HG03135 (cell line): ENCODE measurements around the gene VIPR2.
"Not testable (repeated sequence)": the region's sequence is repeated elsewhere in the genome, so short reads cannot be mapped to it uniquely, and the experiment has no call there.

Source experiments
- ATAC-seq: cut with Tn5 transposase; IDR thresholded peaks from one replicate; pipeline ENCODE4 v1.9.1; 2021; ENCODE audit warnings: mild to moderate bottlenecking, moderate library complexity; ENCODE audit not compliant: unreplicated experiment

Gene VIPR2

DNA sequence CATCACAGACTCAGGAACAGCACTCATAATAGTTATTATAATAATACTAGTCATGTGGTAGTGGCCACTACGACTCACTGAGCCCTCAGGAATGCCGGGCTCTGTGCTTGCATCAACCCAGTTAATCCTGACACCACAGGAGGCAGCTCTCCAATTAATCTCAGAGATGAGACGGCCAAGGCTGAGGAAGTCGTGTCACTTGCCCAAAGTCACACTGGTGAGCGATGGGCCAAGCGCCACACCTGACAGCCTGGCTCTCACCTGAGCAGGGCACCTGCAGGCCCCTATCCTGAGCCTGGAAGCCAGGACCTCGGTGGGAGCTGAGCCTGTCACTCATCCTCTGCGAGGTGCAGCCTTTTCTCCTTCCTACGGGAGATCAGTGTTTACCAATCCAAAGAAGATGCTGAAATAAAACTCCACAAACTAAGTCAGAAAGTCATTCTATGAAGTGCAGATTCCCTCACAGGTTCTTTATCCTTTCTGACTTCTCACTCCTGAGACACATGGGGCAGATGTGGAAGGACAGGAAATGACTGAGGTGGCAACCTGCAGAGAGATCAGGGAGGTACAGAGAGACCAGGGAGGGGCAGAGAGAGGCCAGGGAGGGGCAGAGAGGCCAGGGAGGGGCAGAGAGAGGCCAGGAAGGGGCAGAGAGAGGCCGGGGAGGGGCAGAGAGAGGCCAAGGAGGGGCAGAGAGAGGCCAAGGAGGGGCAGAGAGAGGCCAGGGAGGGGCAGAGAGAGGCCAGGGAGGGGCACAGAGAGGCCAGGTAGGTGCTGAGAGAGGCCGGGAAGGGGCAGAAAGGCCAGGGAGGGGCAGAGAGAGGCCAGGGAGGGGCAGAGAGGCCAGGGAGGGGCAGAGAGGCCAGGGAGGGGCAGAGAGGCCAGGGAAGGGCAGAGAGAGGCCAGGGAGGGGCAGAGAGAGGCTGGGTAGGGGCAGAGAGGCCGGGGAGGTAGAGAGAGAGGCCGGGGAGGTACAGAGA, 38.5 kb downstream of the VIPR2 start:
- no peak for ATAC-seq

DNA sequence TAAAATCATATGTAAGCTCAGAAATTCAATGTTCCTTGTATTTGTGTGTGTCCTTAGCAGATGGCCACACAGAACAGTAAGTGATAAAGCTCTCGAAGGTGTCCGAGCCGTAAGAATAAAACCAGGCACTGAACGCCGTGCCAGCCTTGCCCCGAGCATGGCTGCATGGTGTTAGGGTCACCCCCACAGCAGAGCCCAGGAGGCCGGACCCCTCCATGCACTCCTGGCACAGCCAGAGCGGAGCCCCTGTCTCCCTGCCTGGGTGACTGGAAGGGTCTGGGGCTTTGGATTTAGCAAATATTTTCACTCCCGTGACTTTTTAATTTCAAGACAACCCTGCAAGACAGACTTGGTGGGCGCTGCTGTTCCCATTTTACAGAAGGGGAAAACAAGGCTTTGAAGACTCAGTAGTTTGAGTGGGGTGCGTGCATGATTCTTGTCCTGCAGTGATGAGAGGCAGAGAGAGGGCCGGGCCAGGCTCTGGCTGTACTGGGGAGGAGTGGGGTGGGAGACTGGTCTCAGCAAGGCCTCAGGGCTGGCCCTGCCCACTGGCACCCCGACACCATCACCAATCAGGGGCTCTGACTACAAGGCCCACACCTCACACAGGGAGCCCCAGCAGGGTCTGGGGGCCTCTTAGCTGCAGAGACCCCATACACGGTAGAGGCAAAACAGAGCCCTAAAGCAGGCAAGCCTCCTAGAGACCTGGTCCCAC, 39.4 kb downstream of the VIPR2 start:
- ATAC-seq = no peak

DNA sequence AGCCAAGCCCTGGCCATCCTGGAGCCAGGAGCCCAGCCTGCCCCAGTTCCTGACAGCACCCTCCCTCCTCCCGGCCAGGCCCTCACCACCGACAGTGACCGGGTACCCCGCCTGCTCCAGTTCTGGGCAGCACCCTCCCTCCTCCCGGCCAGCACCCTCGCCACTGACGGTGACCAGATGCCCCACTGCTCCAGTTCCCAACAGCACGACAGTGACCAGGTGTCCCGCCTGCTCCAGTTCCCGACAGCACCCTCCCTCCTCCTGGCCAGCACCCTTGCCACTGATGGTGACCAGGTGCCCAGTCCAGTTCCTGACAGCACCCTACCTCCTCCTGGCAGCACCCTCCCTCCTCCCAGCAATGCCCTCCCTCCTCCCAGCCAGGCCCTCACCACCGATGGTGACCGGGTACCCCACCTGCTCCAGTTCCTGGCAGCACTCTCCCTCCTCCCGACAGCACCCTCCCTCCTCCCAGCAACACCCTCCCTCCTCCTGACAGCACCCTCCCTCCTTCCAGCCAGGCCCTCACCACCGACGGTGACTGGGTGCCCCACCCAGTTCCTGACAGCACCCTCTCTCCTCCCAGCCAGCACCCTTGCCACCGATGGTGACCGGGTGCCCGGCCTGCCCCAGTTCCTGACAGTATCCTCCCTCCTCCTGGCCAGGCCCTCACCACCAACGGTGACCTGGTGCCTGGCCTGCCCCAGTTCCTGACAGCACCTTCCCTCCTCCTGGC, 40.3 kb downstream of the VIPR2 start:
- ATAC-seq = no peak

DNA sequence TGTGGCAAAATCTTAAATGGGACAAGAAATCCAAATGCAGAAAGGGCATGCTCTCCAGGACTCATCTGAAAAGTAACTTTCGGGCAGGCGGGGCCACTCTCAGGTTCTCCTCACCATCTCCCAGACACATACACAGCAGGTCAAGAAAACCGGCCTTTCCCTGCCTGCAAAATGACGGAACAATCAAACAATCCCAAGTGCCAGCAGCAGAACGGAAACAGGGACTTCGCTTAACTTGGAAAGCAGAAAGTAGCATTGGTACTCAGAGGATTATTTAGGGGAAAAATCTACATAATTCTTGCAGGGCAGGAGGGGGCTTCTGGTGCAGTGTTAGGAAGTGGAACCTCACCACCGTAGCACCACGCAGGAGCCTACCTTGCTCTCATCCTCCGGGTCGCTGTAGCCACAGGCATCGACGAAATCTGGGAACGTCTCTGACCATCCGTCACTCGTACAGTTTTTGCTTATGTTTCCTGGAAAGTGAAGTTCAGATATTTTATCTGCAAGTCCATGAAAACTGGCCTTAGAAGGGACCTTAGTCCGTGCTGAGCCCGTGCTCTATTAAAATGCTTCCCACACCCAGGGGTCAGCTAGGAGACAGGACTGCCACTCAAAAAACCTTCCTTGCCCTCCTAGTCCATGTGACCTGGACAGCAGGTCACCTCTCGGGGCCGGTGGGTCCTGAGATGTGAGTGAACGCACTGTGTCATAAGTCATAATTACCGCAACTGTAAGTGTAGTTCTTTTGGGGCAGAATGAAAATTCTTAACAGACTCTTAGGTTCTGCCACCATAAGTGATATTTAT, 41.1 kb downstream of the VIPR2 start:
- ATAC-seq = no peak

DNA sequence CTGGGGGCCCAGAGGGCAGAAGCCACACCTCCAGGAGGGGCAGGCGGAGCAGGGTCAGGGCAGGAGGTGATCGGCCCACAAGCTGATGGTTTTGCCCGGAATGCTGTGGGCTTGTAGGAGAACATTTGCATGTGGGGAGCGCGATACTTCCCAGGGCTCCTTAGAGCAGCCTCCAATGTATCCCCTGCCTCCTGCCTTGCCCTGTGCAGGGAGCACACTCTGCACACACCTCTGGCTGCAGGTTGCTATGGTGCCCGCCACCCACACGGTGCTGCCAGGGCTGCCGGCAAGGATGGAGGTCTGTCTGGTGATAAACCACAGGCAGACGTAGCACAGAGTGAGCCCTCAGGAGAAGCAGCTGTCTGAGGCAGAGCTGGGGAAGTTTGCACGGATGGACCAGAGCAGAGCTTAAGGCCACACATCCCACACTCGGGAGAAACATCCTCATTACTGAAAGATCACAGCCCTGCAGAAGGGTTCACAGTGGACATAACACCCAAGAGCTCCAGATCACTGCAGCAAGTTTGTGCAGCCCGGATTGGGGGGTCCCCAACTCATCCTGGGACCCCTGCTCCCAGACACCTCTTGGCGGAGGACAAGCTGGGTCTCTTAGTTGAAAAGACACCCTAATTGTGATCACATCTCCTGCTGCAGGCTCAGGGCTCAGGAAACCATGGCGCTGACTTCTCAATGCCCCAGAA, 41.8 kb downstream of the VIPR2 start:
- ATAC-seq = no peak

DNA sequence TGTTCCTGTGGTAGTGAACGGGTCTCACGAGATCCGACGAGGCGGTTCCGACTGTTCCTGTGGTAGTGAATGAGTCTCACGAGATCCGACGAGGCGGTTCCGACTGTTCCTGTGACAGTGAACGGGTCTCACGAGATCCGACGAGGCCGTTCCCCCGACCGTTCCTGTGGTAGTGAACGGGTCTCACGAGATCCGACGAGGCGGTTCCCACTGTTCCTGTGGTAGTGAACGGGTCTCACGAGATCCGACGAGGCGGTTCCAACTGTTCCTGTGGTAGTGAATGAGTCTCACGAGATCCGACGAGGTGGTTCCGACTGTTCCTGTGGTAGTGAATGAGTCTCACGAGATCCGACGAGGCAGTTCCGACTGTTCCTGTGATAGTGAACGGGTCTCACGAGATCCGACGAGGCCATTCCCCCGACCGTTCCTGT, 43.0 kb downstream of the VIPR2 start:
- not testable (repeated sequence) for ATAC-seq

DNA sequence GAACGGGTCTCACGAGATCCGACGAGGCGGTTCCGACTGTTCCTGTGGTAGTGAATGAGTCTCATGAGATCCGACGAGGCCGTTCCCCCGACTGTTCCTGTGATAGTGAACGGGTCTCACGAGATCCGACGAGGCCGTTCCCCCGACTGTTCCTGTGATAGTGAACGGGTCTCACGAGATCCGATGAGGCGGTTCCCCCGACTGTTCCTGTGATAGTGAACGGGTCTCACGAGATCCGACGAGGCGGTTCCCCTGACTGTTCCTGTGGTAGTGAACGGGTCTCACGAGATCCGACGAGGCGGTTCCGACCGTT, 43.6 kb downstream of the VIPR2 start:
- ATAC-seq = not testable (repeated sequence)

DNA sequence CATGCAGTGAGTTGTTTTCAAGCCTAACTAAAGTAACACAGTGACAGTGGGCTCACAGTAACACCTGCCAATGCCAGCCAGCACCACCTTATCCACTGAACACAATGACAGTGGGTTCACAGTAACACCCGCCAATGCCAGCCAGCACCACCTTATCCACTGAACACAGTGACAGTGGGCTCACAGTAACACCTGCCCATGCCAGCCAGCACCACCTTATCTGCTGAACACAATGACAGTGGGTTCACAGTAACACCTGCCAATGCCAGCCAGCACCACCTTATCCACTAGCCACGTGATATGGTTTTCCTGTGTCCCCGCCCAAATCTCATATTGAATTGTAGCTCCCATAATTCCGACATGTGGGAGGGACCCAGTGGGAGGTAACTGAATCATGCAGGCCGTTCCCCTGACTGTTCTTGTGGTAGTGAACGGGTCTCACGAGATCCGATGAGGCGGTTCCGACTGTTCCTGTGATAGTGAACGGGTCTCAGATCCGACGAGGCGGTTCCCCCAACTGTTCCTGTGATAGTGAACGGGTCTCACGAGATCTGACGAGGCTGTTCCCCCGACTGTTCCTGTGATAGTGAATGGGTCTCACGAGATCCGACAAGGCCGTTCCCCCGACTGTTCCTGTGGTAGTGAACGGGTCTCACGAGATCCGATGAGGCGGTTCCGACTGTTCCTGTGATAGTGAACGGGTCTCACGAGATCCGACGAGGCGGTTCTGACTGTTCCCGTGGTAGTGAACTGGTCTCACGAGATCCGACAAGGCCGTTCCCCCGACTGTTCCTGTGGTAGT, 44.2 kb downstream of the VIPR2 start:
- ATAC-seq = not testable (repeated sequence)

DNA sequence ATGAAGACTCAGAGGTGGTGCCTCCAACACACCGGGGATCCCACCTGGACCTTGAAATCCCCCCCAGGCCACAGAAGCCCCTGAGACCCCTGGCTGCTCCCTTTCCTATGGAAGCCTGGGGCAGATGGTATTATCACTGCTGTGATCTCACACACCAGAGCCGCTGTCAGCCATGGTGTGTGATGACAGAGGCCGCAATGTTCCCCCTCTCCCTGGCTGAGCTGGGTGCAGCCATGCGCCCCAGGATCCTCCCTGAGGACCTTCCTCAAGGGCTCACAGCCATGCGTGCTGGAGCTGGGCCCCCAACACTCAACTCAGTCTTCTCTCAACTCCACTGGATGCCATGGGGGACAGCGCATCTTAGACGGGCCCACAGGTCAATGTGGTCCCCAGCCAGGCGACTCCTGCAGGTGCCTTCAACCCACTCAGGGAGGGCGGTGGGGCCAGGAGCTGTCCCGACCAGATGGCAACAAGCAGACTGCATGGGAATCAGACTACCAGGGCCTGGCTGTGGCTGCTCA, 44.9 kb downstream of the VIPR2 start:
- ATAC-seq = no peak

DNA sequence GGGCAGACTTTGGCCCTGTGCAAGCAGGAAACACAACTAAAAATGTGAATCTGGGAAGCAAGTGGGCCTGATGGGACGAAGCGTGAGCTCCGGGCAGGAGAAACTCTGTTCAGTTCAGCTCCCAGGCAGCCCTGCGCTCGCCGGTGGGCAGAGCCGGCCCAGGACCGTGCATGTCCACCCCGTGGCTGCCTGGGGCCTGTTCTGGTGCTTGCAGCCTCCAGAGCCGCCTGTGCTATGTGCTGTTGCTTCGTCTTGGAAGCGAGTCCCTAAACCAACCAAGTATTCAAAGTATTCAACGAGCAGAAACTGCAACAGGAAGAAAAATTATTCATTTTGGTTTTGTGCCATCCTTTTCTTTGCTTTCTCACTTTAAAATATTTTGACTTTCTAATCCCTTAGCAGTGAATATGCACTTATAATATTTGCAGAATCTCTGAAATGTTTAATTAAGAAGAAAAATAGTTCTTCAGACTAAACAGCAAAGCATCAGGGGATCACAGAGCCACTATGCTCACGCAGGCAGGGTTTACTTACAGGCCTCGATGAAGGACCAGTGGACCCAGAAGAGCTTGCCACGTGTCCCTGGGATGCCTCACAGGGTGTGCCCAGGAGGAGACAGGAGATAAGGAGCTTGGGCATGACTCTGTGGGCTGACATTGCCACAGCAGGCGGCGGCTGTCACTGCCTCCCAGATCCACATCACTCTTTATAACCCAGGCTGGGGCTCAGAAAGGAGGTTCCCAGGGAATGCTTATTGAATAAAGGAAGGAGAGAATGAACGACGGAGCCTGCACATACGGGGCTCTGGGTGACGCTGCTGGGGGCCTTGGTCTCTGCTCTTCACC, 45.6 kb downstream of the VIPR2 start:
- ATAC-seq = no peak

DNA sequence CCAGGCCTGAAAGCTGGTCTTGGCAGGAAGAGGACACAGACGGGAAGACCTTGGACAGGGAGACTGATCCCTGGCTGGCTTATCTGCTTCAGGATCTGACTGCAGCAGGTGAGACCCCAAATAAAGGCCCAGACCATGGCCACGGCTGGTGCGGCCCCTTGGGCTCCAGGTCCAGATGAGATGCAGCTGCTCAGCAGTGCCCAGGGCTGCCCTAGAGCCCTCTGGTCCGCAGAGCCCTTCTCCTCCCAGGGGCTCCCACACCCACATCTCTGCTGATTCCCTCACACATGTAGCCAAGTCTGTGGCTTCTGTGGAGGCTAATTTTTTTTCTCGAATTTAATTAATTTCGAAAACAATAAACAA, 46.3 kb downstream of the VIPR2 start:
- ATAC-seq = no peak

DNA sequence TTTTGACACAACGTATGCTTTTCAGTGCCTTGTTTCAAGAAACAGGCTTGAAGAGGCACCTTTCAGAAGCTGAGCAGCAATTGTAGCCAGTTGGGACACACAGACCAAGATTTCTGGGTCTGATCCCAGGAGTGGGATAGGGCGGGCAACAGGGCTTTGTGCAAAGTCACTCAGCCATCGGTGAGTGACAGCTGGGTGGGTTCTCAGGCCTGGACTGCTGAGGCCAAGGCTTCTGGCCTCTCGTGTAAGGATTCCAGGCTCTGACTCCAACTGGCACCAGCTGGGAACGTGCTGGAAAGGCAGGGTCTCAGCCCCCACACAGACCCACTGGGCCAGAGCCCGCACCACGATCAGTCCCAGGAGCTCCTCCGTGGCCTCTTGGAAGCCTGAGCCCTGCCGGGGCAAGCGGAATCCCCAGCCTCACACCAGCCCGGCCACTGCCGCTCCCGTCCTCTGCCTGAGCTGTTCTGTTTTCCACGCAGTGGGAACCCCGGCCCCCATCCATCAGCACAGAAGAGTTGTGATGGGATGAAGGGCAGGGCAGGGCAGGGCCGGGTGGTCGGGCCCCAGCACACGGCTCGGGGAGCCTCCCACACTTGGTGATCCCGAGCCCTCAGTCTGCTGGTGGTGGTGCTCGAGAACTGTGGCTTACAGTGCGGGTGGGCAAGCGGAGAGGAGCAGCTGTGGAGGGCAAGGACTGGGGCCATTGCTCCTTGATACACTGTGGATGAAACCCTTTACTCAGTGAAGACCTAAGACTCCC, 46.8 kb downstream of the VIPR2 start:
- ATAC-seq = no peak

DNA sequence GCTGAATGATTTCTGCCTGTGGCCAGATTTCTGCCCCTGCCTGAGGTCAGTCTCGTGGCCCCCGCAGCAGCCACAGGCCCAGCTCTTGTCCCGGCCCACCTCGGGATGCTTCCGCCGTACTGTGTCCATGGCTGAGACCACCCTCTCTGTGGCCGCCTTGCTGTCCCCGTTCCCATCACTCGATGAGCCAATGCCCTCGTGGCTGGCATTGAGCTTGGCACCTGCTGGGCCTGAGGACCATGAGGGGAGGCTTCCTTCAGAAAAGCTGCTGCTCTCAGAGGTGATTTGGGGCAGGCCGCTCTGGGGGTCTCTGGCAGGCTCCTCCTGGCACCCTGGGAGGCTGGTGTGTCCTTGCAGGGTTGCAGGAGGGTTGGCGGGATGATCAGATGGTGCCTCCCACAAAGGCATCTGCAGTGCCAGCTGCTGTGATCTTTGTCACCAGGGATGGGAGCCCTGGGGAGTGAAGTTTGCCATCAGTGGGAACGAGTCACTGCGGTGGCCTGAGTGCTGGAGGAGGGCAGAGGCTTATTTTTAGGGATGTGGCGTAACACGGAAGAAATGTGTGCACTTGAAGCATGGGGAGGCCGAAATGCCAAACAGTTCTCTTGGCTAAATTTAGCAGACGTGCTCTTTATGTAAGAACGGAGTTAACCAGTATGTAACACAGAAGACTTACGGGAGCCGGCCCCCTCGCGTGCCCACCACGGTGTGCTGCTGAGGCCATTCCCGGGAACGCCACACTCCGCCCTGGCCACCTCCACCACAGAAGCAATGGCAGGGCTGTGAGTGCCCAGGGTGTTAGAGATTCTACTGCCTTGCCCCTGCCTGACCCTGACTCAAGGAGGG, 47.7 kb downstream of the VIPR2 start:
- no peak for ATAC-seq

DNA sequence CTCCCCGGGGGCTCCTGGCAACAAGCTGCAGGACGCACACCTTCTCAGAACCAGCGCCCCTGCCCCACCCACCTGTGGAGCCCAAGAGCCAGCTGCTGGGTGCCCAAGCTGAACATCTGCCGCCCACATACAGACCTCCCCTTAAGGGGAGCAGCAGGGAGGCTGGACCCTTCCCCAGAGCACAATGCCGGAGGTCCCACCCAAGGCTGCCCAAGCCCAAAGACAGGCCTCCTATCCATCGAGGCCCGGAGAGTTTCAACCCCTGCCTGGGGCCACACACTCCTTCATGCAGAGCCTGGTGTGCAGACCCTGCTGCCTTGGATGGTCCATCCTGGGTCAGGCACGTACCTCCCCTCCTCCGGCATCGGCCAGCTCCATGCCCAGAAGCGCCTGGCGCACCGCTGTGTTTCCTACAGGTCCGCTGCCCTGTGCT, 48.7 kb downstream of the VIPR2 start:
- no peak for ATAC-seq

DNA sequence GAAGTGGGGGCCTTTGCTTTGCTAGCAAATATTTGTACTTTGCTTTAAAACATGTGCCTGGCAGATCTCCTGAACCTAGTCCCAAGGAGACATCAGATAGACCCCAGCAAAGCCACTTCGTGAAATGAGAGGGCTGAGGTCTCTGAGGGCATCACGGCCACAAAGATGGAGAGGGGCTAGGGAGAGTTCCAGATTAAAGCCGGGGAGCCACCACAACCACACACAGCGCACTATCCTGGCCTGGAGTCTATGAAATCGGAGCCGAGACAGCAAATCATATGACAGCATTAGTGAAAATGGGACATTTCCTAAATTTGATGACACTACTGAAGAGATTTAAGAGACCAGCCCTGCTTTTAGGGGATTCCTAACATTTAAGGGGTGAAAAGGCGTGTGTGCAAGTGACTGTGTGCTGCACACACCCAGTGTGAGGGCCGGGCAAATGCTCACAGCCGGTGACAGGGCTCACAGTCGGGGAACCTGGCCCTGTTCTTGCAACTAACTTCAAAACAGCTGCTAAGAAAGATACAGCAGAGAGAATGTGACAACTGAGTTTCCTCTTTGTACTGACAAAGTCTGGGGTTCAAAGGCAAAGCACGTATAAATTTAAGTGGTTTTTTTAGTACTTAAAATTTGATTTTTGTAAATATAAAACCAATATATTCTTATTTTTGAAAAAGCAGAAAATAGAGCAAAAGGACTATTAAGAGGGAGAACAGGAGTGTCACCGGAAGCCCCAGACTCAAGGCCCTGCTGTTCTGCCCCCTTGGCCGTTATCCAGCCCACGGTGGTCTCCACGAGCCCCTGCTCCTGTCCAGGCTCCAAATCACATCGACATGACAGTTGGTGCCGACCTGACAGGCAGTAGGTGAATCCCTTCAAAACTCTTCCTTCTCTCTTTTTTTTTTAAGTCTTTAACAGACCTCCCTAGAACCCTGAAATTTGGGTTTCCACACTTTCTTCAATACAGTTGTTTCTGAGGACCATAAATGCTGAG, 49.5 kb downstream of the VIPR2 start:
- ATAC-seq = no peak
